ENCODE results near the gene MVB12B.

DNA sequence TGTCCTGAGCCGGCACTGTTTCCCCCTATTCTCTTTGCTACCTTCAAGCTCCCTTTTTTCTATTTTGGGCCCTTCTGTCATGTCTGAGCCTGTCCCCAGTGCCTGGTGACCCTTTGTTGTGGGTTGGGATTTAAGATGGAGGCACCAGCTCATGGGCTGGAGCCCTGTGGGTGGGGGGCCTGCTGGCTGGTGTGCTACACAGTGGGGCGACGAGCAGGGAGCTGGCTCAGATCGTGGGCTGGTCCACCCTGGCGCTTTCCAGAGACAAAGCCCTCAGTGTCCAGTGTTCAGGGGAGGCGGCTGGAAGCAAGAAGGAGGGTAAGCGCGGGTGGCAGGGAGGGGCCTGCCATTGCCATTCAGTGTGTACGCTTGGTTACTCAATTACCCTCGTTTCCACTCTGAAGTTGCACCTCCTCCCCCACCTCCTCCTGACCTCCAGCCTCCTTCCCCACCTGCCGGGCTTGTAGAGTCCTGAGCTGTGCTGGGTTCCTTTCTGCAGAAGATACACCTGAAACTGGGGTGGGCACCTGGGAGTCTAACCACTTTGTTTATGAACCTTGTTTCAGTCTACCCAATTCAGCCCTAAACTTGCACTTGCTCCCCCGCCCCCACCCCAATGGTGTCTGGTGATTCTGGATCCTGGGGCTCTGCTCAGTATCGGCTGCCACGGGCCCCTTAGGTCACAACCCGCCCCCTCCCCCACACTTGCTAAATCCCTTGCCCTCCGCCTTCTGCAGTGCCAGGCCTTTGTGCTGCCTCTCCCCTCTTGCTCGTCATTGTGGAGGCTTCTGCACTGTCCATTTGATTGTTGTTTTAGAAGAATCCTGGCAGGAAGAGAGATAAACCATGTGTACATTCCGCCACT is 49.9 kb downstream of the MVB12B start:
- TF ChIP-seq, protein P1, sequence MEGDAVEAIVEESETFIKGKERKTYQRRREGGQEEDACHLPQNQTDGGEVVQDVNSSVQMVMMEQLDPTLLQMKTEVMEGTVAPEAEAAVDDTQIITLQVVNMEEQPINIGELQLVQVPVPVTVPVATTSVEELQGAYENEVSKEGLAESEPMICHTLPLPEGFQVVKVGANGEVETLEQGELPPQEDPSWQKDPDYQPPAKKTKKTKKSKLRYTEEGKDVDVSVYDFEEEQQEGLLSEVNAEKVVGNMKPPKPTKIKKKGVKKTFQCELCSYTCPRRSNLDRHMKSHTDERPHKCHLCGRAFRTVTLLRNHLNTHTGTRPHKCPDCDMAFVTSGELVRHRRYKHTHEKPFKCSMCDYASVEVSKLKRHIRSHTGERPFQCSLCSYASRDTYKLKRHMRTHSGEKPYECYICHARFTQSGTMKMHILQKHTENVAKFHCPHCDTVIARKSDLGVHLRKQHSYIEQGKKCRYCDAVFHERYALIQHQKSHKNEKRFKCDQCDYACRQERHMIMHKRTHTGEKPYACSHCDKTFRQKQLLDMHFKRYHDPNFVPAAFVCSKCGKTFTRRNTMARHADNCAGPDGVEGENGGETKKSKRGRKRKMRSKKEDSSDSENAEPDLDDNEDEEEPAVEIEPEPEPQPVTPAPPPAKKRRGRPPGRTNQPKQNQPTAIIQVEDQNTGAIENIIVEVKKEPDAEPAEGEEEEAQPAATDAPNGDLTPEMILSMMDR (IDR thresholded peaks at IDR 0.05) = no peak
- no peak for TF ChIP-seq POLR2A (IDR thresholded peaks at IDR 0.05)
